HepG2 (cell line): Measurements from ENCODE around the gene JAK1.

Experiments
- EZH2 ChIP-seq: conservative IDR thresholded peaks from 2 replicates; pipeline ENCODE4 v1.6.1; 2012; ENCODE audit warnings: mild to moderate bottlenecking, low read depth, low read length, moderate library complexity
- JUN ChIP-seq: sonication (generic); formaldehyde crosslinking; IDR thresholded peaks from 2 replicates; pipeline ENCODE4 v1.4.0; 2020; ENCODE audit warnings: mild to moderate bottlenecking, missing genetic modification reagents
- POLR2AphosphoS2 ChIP-seq: IDR thresholded peaks from 2 replicates; pipeline ENCODE4 v1.6.1; 2011; ENCODE audit warnings: low read depth, low read length, improper control_type of control experiment
- TCF12 ChIP-seq, 2 experiments: fragments of 450-650 bp in 1 of 2; sonication (generic) in 1 of 2; formaldehyde crosslinking in 1 of 2; IDR thresholded peaks; 2 replicates each; pipeline versions ENCODE4 v1.6.1 to v1.8.0; 2017 to 2022; ENCODE audit warnings: antibody characterized with exemption in 1 of 2, mild to moderate bottlenecking in 1 of 2, missing genetic modification reagents in 1 of 2, moderate library complexity in 1 of 2
- TF ChIP-seq, protein P1 (sequence below): sonication (generic); formaldehyde crosslinking; IDR thresholded peaks from 2 replicates; pipeline ENCODE4 v1.5.0; 2020; ENCODE audit warnings: mild to moderate bottlenecking, missing genetic modification reagents, moderate library complexity
- TF ChIP-seq, protein P2 (sequence below): sonication (generic); formaldehyde crosslinking; IDR thresholded peaks from 2 replicates; pipeline ENCODE4 v1.4.0; 2020; ENCODE audit warnings: missing genetic modification reagents
- TF ChIP-seq, protein P3 (sequence below): sonication (generic); formaldehyde crosslinking; IDR thresholded peaks from 2 replicates; pipeline ENCODE4 v1.4.0; 2020; ENCODE audit warnings: mild to moderate bottlenecking, missing genetic modification reagents

DNA sequence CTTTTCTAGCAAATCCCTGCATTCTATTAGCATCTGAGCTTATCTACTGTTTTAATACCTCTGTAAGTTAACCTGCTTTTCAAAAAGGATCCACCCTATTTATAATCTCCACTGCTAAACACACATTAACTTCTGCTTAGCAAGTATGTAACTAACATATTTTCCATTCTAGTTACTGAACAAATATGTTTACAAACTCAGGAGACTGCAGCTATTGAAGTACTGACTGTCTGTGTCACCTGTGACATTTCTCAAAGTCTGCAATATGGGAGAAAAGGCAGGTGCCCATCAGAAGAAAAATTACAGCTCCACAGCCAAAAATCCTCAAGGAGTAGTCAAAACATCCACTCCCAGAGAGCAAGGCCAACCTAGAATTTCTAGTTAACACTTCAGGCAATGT is 88.3 kb downstream of the JAK1 start:
- TF ChIP-seq POLR2AphosphoS2 (no peak), EZH2 (no peak), TCF12 (IDR thresholded peaks at IDR 0.05) (no peak), TCF12 (CRISPR knock-in tag; IDR thresholded peaks at IDR 0.05) (no peak), JUN (CRISPR knock-in tag) (no peak)
- TF ChIP-seq, protein P1, sequence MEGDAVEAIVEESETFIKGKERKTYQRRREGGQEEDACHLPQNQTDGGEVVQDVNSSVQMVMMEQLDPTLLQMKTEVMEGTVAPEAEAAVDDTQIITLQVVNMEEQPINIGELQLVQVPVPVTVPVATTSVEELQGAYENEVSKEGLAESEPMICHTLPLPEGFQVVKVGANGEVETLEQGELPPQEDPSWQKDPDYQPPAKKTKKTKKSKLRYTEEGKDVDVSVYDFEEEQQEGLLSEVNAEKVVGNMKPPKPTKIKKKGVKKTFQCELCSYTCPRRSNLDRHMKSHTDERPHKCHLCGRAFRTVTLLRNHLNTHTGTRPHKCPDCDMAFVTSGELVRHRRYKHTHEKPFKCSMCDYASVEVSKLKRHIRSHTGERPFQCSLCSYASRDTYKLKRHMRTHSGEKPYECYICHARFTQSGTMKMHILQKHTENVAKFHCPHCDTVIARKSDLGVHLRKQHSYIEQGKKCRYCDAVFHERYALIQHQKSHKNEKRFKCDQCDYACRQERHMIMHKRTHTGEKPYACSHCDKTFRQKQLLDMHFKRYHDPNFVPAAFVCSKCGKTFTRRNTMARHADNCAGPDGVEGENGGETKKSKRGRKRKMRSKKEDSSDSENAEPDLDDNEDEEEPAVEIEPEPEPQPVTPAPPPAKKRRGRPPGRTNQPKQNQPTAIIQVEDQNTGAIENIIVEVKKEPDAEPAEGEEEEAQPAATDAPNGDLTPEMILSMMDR (CRISPR knock-in tag), result no peak
- TF ChIP-seq, protein P2, sequence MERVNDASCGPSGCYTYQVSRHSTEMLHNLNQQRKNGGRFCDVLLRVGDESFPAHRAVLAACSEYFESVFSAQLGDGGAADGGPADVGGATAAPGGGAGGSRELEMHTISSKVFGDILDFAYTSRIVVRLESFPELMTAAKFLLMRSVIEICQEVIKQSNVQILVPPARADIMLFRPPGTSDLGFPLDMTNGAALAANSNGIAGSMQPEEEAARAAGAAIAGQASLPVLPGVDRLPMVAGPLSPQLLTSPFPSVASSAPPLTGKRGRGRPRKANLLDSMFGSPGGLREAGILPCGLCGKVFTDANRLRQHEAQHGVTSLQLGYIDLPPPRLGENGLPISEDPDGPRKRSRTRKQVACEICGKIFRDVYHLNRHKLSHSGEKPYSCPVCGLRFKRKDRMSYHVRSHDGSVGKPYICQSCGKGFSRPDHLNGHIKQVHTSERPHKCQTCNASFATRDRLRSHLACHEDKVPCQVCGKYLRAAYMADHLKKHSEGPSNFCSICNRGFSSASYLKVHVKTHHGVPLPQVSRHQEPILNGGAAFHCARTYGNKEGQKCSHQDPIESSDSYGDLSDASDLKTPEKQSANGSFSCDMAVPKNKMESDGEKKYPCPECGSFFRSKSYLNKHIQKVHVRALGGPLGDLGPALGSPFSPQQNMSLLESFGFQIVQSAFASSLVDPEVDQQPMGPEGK (CRISPR knock-in tag), result no peak
- TF ChIP-seq, protein P3, sequence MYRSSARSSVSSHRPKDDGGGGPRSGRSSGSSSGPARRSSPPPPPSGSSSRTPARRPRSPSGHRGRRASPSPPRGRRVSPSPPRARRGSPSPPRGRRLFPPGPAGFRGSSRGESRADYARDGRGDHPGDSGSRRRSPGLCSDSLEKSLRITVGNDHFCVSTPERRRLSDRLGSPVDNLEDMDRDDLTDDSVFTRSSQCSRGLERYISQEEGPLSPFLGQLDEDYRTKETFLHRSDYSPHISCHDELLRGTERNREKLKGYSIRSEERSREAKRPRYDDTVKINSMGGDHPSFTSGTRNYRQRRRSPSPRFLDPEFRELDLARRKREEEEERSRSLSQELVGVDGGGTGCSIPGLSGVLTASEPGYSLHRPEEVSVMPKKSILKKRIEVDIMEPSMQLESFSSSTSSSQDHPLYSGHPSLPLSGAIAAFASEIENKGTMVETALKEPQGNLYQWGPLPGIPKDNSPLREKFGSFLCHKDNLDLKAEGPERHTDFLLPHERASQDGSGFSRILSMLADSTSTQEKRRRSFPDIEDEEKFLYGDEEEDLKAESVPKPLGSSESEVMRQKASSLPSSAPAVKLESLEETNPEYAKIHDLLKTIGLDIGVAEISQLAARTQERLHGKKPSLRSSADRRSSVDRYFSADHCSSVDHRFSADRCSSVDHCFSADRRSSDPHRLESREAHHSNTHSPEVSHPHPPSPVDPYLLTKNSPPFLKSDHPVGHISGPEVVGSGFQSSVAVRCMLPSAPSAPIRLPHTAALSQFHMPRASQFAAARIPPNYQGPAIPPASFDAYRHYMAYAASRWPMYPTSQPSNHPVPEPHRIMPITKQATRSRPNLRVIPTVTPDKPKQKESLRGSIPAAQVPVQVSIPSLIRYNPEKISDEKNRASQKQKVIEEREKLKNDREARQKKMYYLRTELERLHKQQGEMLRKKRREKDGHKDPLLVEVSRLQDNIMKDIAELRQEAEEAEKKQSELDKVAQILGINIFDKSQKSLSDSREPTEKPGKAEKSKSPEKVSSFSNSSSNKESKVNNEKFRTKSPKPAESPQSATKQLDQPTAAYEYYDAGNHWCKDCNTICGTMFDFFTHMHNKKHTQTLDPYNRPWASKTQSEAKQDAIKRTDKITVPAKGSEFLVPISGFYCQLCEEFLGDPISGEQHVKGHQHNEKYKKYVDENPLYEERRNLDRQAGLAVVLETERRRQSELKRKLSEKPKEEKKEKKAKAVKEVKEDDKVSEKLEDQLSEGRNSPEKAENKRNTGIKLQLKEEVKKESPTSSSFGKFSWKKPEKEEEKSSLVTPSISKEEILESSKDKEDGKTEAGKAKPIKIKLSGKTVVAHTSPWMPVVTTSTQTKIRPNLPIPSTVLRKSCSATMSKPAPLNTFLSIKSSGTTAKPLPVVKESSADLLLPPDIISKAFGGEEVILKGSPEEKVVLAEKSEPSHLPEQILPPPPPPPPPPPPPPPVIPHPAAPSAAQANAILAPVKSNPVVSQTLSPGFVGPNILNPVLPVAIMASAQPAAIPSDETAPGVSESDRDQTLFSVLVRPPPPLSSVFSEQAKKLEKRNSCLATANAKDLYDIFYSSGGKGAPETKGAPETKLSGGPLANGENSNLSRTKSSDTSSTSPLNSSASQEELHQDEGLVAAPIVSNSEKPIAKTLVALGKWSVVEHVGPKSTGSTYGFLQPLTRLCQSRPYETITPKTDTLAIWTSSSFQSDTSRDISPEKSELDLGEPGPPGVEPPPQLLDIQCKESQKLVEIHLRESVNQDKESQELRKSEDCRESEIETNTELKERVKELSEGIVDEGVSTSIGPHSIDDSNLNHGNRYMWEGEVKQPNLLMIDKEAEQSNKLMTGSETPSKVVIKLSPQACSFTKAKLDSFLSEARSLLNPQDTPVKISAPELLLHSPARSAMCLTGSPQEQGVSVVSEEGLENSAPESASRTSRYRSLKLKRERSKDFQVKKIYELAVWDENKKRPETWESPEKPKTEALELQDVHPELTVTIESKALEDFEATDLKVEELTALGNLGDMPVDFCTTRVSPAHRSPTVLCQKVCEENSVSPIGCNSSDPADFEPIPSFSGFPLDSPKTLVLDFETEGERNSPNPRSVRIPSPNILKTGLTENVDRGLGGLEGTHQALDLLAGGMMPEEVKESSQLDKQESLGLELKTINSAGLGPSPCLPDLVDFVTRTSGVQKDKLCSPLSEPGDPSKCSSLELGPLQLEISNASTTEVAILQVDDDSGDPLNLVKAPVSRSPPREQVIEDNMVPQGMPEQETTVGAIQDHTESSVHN (CRISPR knock-in tag), result no peak
